Measurements from ENCODE around the gene EEPD1.

GRCh38 chr7:36232971-36233550 lies 80.0 kb downstream of the EEPD1 start:
- TF ChIP-seq, protein P1, sequence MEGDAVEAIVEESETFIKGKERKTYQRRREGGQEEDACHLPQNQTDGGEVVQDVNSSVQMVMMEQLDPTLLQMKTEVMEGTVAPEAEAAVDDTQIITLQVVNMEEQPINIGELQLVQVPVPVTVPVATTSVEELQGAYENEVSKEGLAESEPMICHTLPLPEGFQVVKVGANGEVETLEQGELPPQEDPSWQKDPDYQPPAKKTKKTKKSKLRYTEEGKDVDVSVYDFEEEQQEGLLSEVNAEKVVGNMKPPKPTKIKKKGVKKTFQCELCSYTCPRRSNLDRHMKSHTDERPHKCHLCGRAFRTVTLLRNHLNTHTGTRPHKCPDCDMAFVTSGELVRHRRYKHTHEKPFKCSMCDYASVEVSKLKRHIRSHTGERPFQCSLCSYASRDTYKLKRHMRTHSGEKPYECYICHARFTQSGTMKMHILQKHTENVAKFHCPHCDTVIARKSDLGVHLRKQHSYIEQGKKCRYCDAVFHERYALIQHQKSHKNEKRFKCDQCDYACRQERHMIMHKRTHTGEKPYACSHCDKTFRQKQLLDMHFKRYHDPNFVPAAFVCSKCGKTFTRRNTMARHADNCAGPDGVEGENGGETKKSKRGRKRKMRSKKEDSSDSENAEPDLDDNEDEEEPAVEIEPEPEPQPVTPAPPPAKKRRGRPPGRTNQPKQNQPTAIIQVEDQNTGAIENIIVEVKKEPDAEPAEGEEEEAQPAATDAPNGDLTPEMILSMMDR (IDR thresholded peaks at IDR 0.05), result no peak
- TF ChIP-seq POLR2A (IDR thresholded peaks at IDR 0.05), result no peak
